ENCODE measurements around the gene EPHB2.

EPHB2 gene

DNA sequence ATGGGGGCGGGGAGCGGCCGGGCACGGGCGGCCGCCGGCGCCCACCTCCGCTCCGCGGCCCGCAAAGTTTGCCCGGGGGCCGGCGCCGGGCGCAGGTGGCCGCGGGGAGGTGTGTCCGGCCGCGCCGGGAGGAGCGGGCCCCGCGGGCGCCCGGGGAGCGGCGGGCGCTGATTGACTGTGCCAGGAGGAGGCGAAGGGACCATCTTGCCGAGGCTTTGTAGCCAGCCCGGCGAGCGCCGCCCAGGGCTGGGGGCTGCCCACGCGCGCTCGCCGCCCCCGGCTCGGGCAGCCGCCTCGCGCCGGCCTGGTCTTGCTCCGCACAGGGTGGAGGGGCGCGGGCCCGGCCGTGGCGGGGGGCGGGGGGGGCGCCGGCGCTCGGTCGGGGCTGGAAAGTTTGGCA is 432 bp downstream of the EPHB2 start (continued):
- no peak for TF ChIP-seq ZNF596 (tag by site-specific recombination; IDR thresholded peaks at IDR 0.05)
- TF ChIP-seq, protein P1, sequence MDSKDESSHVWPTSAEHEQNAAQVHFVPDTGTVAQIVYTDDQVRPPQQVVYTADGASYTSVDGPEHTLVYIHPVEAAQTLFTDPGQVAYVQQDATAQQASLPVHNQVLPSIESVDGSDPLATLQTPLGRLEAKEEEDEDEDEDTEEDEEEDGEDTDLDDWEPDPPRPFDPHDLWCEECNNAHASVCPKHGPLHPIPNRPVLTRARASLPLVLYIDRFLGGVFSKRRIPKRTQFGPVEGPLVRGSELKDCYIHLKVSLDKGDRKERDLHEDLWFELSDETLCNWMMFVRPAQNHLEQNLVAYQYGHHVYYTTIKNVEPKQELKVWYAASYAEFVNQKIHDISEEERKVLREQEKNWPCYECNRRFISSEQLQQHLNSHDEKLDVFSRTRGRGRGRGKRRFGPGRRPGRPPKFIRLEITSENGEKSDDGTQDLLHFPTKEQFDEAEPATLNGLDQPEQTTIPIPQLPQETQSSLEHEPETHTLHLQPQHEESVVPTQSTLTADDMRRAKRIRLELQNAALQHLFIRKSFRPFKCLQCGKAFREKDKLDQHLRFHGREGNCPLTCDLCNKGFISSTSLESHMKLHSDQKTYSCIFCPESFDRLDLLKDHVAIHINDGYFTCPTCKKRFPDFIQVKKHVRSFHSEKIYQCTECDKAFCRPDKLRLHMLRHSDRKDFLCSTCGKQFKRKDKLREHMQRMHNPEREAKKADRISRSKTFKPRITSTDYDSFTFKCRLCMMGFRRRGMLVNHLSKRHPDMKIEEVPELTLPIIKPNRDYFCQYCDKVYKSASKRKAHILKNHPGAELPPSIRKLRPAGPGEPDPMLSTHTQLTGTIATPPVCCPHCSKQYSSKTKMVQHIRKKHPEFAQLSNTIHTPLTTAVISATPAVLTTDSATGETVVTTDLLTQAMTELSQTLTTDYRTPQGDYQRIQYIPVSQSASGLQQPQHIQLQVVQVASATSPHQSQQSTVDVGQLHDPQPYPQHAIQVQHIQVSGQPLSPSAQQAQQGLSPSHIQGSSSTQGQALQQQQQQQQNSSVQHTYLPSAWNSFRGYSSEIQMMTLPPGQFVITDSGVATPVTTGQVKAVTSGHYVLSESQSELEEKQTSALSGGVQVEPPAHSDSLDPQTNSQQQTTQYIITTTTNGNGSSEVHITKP (tag by site-specific recombination; IDR thresholded peaks at IDR 0.05), result no peak
- no peak for TF ChIP-seq ZFP3 (tag by site-specific recombination; IDR thresholded peaks at IDR 0.05; ENCODE audit: low read depth)
- TF ChIP-seq, protein P2, sequence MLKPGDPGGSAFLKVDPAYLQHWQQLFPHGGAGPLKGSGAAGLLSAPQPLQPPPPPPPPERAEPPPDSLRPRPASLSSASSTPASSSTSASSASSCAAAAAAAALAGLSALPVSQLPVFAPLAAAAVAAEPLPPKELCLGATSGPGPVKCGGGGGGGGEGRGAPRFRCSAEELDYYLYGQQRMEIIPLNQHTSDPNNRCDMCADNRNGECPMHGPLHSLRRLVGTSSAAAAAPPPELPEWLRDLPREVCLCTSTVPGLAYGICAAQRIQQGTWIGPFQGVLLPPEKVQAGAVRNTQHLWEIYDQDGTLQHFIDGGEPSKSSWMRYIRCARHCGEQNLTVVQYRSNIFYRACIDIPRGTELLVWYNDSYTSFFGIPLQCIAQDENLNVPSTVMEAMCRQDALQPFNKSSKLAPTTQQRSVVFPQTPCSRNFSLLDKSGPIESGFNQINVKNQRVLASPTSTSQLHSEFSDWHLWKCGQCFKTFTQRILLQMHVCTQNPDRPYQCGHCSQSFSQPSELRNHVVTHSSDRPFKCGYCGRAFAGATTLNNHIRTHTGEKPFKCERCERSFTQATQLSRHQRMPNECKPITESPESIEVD (tag by site-specific recombination; IDR thresholded peaks at IDR 0.05), result no peak
- TF ChIP-seq CTCF (tag by site-specific recombination; IDR thresholded peaks at IDR 0.05), result no peak
- TF ChIP-seq ZNF155 (tag by site-specific recombination; IDR thresholded peaks at IDR 0.05), result no peak
- TF ChIP-seq, protein P3, sequence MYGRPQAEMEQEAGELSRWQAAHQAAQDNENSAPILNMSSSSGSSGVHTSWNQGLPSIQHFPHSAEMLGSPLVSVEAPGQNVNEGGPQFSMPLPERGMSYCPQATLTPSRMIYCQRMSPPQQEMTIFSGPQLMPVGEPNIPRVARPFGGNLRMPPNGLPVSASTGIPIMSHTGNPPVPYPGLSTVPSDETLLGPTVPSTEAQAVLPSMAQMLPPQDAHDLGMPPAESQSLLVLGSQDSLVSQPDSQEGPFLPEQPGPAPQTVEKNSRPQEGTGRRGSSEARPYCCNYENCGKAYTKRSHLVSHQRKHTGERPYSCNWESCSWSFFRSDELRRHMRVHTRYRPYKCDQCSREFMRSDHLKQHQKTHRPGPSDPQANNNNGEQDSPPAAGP (tag by site-specific recombination; IDR thresholded peaks at IDR 0.05), result no peak
- TF ChIP-seq ZFHX2 (tag by site-specific recombination; conservative IDR thresholded peaks at IDR 0.05), result no peak

GRCh38 chr1:22711591-22712501 is 1.2 kb downstream of the EPHB2 start:
- ChIA-PET POLR2A (no interaction called here), CTCF (interaction anchor here (1.5 kb wide), 1 partner anchor 150 kb away, joined by 3 read pairs; no protein-coding TSS in a partner anchor)
- Histone ChIP-seq H3K4me3 (ENCODE audit: low read depth, low read length) (peak overlapping the region; percentile 45), H3K4me1 (ENCODE audit: control insufficient read depth, insufficient read depth, low read length) (peaks cover 6% of the 10 kb centered on the region), H3K9me3 (ENCODE audit: control insufficient read depth, insufficient read depth, low read depth, low read length) (no peaks in the 10 kb centered on the region), H3K36me3 (ENCODE audit: control insufficient read depth in 2 of 2, insufficient read depth in 1 of 2, low read length in 2 of 2) (peaks cover 0 to 3% of the 10 kb centered on the region in 2 experiments; a peak in 1 of 3 replicates), H3K27ac (ENCODE audit: extremely low read depth, low read depth, low read length) (no peak overlapping the region; the same call in 1 of the 2 replicates)
- TF ChIP-seq ZIC2 (tag by site-specific recombination; IDR thresholded peaks at IDR 0.05) (peak; percentile 60), ZNF302 (tag by site-specific recombination; IDR thresholded peaks at IDR 0.05; ENCODE audit: low read depth) (no peak), FEZF1 (tag by site-specific recombination; IDR thresholded peaks at IDR 0.05) (peak; percentile 30; the same call in 1 of the 2 replicates), ZNF239 (tag by site-specific recombination; IDR thresholded peaks at IDR 0.05) (no peak), ZNF600 (tag by site-specific recombination; IDR thresholded peaks at IDR 0.05) (0 out of 2 replicates have a peak, but pooled peaks have one; percentile 59), ZNF202 (tag by site-specific recombination; IDR thresholded peaks at IDR 0.05; ENCODE audit: borderline replicate concordance) (no peak), ZNF350 (tag by site-specific recombination; IDR thresholded peaks at IDR 0.05) (no peak), ZNF777 (tag by site-specific recombination; IDR thresholded peaks at IDR 0.05; ENCODE audit: borderline replicate concordance) (no peak), ZNF214 (tag by site-specific recombination; IDR thresholded peaks at IDR 0.05; ENCODE audit: borderline replicate concordance) (no peak), MZF1 (tag by site-specific recombination; IDR thresholded peaks at IDR 0.05; ENCODE audit: borderline replicate concordance) (no peak), ZNF645 (tag by site-specific recombination; IDR thresholded peaks at IDR 0.05) (no peak), ZNF248 (tag by site-specific recombination; IDR thresholded peaks at IDR 0.05) (no peak), ZNF837 (tag by site-specific recombination; IDR thresholded peaks at IDR 0.05) (no peak), ZNF24 (tag by site-specific recombination; IDR thresholded peaks at IDR 0.05) (no peak), ZNF174 (tag by site-specific recombination; IDR thresholded peaks at IDR 0.05) (no peak), KLF1 (tag by site-specific recombination; IDR thresholded peaks at IDR 0.05) (no peak), ZBTB48 (tag by site-specific recombination; IDR thresholded peaks at IDR 0.05) (peak; percentile 69), ZBTB21 (tag by site-specific recombination; IDR thresholded peaks at IDR 0.05) (no peak), ZNF324 (tag by site-specific recombination; IDR thresholded peaks at IDR 0.05) (no peak), ZNF16 (tag by site-specific recombination; IDR thresholded peaks at IDR 0.05; ENCODE audit: low read depth) (no peak)

All from HEK293 (cell line).